HL-60 (cell line): ENCODE measurements around the gene NIBAN1.

Source experiments
- CTCF ChIP-seq: IDR thresholded peaks from one replicate; pipeline ENCODE4 v1.5.1; 2011; ENCODE audit warnings: low read length, control low read depth, inconsistent platforms; ENCODE audit not compliant: insufficient read depth
- GABPA ChIP-seq: IDR thresholded peaks from 2 replicates; pipeline ENCODE4 v1.6.1; 2012; ENCODE audit warnings: low read depth
- POLR2AphosphoS5 ChIP-seq: IDR thresholded peaks from 2 replicates; pipeline ENCODE4 v1.6.1; 2012; ENCODE audit warnings: low read depth

- TF ChIP-seq CTCF (no peak), POLR2AphosphoS5 (no peak), GABPA (no peak)
Measured at GRCh38 chr1:184966989-184967388, 7.3 kb downstream of the NIBAN1 start.
